SK-N-SH (cell line): Measurements from ENCODE around the gene CHFR.

Experiments used
- EZH2phosphoT487 ChIP-seq: fragments of 200-600 bp; sonication (generic); IDR thresholded peaks from 2 replicates; pipeline ENCODE4 v1.6.1; 2017; ENCODE audit warnings: low read depth, mixed run types, mild to moderate bottlenecking, antibody characterized with exemption, moderate library complexity, borderline replicate concordance
- TF ChIP-seq, protein P1 (sequence below): fragments of 200-600 bp; sonication (generic); IDR thresholded peaks from 2 replicates; pipeline ENCODE4 v1.6.1; 2017; ENCODE audit warnings: antibody characterized with exemption, mild to moderate bottlenecking, moderate library complexity

GRCh38 chr12:132861558-132861957 lies 25.8 kb downstream of the CHFR start:
- TF ChIP-seq, protein P1, sequence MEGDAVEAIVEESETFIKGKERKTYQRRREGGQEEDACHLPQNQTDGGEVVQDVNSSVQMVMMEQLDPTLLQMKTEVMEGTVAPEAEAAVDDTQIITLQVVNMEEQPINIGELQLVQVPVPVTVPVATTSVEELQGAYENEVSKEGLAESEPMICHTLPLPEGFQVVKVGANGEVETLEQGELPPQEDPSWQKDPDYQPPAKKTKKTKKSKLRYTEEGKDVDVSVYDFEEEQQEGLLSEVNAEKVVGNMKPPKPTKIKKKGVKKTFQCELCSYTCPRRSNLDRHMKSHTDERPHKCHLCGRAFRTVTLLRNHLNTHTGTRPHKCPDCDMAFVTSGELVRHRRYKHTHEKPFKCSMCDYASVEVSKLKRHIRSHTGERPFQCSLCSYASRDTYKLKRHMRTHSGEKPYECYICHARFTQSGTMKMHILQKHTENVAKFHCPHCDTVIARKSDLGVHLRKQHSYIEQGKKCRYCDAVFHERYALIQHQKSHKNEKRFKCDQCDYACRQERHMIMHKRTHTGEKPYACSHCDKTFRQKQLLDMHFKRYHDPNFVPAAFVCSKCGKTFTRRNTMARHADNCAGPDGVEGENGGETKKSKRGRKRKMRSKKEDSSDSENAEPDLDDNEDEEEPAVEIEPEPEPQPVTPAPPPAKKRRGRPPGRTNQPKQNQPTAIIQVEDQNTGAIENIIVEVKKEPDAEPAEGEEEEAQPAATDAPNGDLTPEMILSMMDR, result no peak
- no peak for TF ChIP-seq EZH2phosphoT487
